Activated naive CD4-positive, alpha-beta T cell treated with anti-CD3 and anti-CD28 coated beads, Interleukin-2, amount 50 U/mL, for 16 hours (primary cell): ENCODE results near the gene NR6A1.

Source experiments
- DNase-seq: peaks from one replicate; pipeline ENCODE4 v3.0.0-alpha.2; 2020

Gene NR6A1

GRCh38 chr9:124512806-124513204 lies 258.3 kb downstream of the NR6A1 start:
- DNase-seq: no peak

- DNase-seq: no peak
Measured at GRCh38 chr9:124511891-124512805, 259.0 kb downstream of the NR6A1 start.

- DNase-seq: no peak
Measured at GRCh38 chr9:124511426-124511840, 259.7 kb downstream of the NR6A1 start.

GRCh38 chr9:124510650-124511425 lies 260.3 kb downstream of the NR6A1 start:
- DNase-seq: no peak

GRCh38 chr9:124507880-124508423 lies 263.2 kb downstream of the NR6A1 start:
- no peak for DNase-seq

GRCh38 chr9:124506931-124507879 lies 263.9 kb downstream of the NR6A1 start, which contains the start of gene NR5A1:
Gene NR5A1, minus strand, starts transcription at chr9:124507399. Its CDS starts 4,004 bp downstream, at chr9:124503395.
- DNase-seq: no peak

GRCh38 chr9:124506433-124506832 lies 264.7 kb downstream of the NR6A1 start:
- no peak for DNase-seq

- no peak for DNase-seq
Measured at GRCh38 chr9:124505901-124506346, 265.2 kb downstream of the NR6A1 start.

- no peak for DNase-seq
Measured at GRCh38 chr9:124505006-124505900, 265.9 kb downstream of the NR6A1 start.

- no peak for DNase-seq
Measured at GRCh38 chr9:124504530-124505005, 266.5 kb downstream of the NR6A1 start.

GRCh38 chr9:124503713-124504529 lies 267.2 kb downstream of the NR6A1 start:
- DNase-seq: no peak

- DNase-seq: no peak
Measured at GRCh38 chr9:124502711-124503702, 268.1 kb downstream of the NR6A1 start.

- no peak for DNase-seq
Measured at GRCh38 chr9:124501771-124502320, 269.3 kb downstream of the NR6A1 start.

- no peak for DNase-seq
Measured at GRCh38 chr9:124500796-124501611, 270.1 kb downstream of the NR6A1 start.

GRCh38 chr9:124500028-124500795 lies 270.9 kb downstream of the NR6A1 start:
- no peak for DNase-seq

GRCh38 chr9:124499216-124499615 lies 271.9 kb downstream of the NR6A1 start:
- no peak for DNase-seq
